CD14-positive monocyte (primary cell): ENCODE measurements around the gene EMD. TPM values are rescaled to one million over a fixed set of nuclear protein-coding genes. Genes with fewer than 3 reads are reported as not detected.

Experiments used
- DNase-seq, 3 donors: peaks; one replicate each; pipeline ENCODE4 v3.0.0-alpha.2; 2011 to 2022
- H2AFZ ChIP-seq: 2 replicates; pipeline ENCODE4 v1.6.0; 2012; ENCODE audit warnings: mild to moderate bottlenecking, low read depth, low read length, inconsistent platforms; ENCODE audit not compliant: insufficient read depth, poor library complexity, severe bottlenecking
- H3K27ac ChIP-seq, 2 donors: 1 replicate in 1 of 2; 2 replicates in 1 of 2; pipeline ENCODE4 v1.5.1; 2012 to 2013; ENCODE audit warnings: low read length in 2 of 2, control low read depth in 1 of 2, inconsistent platforms in 1 of 2, low read depth in 1 of 2, mild to moderate bottlenecking in 1 of 2
- H3K27me3 ChIP-seq, 2 donors: one replicate each; pipeline versions ENCODE4 v1.6.0 to v1.6.1; 2011 to 2013; ENCODE audit warnings: low read length in 2 of 2; ENCODE audit not compliant: control insufficient read depth in 2 of 2, insufficient read depth in 2 of 2
- H3K36me3 ChIP-seq, 2 donors: replicated peaks in 1 of 2; 1 replicate in 1 of 2; 2 replicates in 1 of 2; pipeline versions ENCODE4 v1.5.1 to v1.6.1; 2012 to 2013; ENCODE audit warnings: low read length in 2 of 2, control low read depth in 1 of 2, inconsistent platforms in 1 of 2, mild to moderate bottlenecking in 1 of 2; ENCODE audit not compliant: insufficient read depth in 2 of 2, control insufficient read depth in 1 of 2
- H3K4me1 ChIP-seq, 2 donors: 1 replicate in 1 of 2; 2 replicates in 1 of 2; pipeline versions ENCODE4 v1.5.1 to v1.6.1; 2012 to 2013; ENCODE audit warnings: low read length in 2 of 2, control low read depth in 1 of 2, inconsistent platforms in 1 of 2, mild to moderate bottlenecking in 1 of 2, moderate library complexity in 1 of 2; ENCODE audit not compliant: insufficient read depth in 2 of 2, control insufficient read depth in 1 of 2
- H3K4me2 ChIP-seq: replicated peaks from 2 replicates; pipeline ENCODE3; 2012; ENCODE audit warnings: low read length, moderate library complexity, mild to moderate bottlenecking; ENCODE audit not compliant: poor library complexity, severe bottlenecking; ENCODE audit errors: extremely low read depth
- H3K4me3 ChIP-seq, 3 experiments: fragments of 200-600 bp in 1 of 3; sonication (generic) in 1 of 3; replicated peaks in 1 of 3; 1 replicate in 2 of 3; 2 replicates in 1 of 3; pipeline ENCODE4 v1.5.1; 2011 to 2013; ENCODE audit warnings: low read length in 3 of 3, mild to moderate bottlenecking in 3 of 3, control low read depth in 2 of 3, low read depth in 2 of 3, inconsistent platforms in 1 of 3, moderate library complexity in 1 of 3
- H3K79me2 ChIP-seq: 2 replicates; pipeline ENCODE4 v1.6.0; 2012; ENCODE audit warnings: mild to moderate bottlenecking, control low read depth, inconsistent platforms, low read length, moderate library complexity; ENCODE audit not compliant: insufficient read depth
- H3K9ac ChIP-seq: 2 replicates; pipeline ENCODE4 v1.6.0; 2017; ENCODE audit warnings: low read length, mild to moderate bottlenecking; ENCODE audit not compliant: insufficient read depth, poor library complexity, severe bottlenecking
- H3K9me3 ChIP-seq, 2 donors: replicated peaks in 1 of 2; 1 replicate in 1 of 2; 2 replicates in 1 of 2; pipeline versions ENCODE4 v1.5.1 to v1.6.1; 2012 to 2013; ENCODE audit warnings: low read length in 2 of 2, control low read depth in 1 of 2; ENCODE audit not compliant: control insufficient read depth in 1 of 2, insufficient read depth in 1 of 2
- H4K20me1 ChIP-seq: 2 replicates; pipeline ENCODE4 v1.6.0; 2012; ENCODE audit warnings: mild to moderate bottlenecking, low read length, control low read depth, moderate library complexity; ENCODE audit not compliant: insufficient read depth
- H3K27ac Mint-ChIP-seq, 7 donors: one replicate each; pipeline ENCODE4 v1.8.0; 2020; ENCODE audit warnings: mild to moderate bottlenecking in 7 of 7, mixed read lengths in 7 of 7, moderate library complexity in 6 of 7, inconsistent platforms in 2 of 7
- H3K27me3 Mint-ChIP-seq, 3 donors: one replicate each; pipeline ENCODE4 v1.8.0; 2021 to 2022; ENCODE audit warnings: low read depth in 3 of 3, mild to moderate bottlenecking in 3 of 3, mixed read lengths in 3 of 3, moderate library complexity in 3 of 3, inconsistent platforms in 1 of 3
- H3K36me3 Mint-ChIP-seq, 2 donors: one replicate each; pipeline ENCODE4 v1.8.0; 2020; ENCODE audit warnings: mixed read lengths in 2 of 2, inconsistent platforms in 1 of 2, mild to moderate bottlenecking in 1 of 2
- H3K4me1 Mint-ChIP-seq: one replicate; pipeline ENCODE4 v1.8.0; 2020; ENCODE audit warnings: mild to moderate bottlenecking, mixed read lengths
- H3K4me3 Mint-ChIP-seq, 2 donors: one replicate each; pipeline ENCODE4 v1.8.0; 2020; ENCODE audit warnings: mild to moderate bottlenecking in 2 of 2, mixed read lengths in 2 of 2, moderate library complexity in 1 of 2
- H3K9me3 Mint-ChIP-seq, 7 donors: one replicate each; pipeline ENCODE4 v1.8.0; 2020 to 2022; ENCODE audit warnings: mixed read lengths in 7 of 7, mild to moderate bottlenecking in 6 of 7, moderate library complexity in 6 of 7, inconsistent platforms in 2 of 7
- CTCF ChIP-seq: fragments of 200-600 bp; IDR thresholded peaks from one replicate; pipeline ENCODE4 v1.8.0; 2022; ENCODE audit warnings: antibody characterized with exemption, mild to moderate bottlenecking
- WGBS: methylation state at CpG from one replicate; pipeline ENCODE4 v1.1.5; 2013; ENCODE audit warnings: missing lambda C conversion rate; ENCODE audit not compliant: insufficient coverage; 5-methylcytosine and 5-hydroxymethylcytosine counted together
- intact Hi-C, 2 donors: fragments of 100-400 bp; cut with micrococcal nuclease; formaldehyde crosslinking; loops; one replicate each; pipeline versions ENCODE4 v1.15.0 to v1.15.1; 2023
- polyA plus RNA-seq, 3 donors: library from polyadenylated mRNA; depleted of rRNA in 1 of 3; unstranded in 2 of 3; stranded (reverse) in 1 of 3; fragments of 300-500 nt in 2 of 3; fragments of >200 nt in 1 of 3; fragmentation: Illumina TruSeq in 2 of 3; gene quantifications; 1 replicate in 2 of 3; 2 replicates in 1 of 3; pipeline ENCODE4 v1.2.3, GENCODE V29; 2012 to 2021

The EMD gene
- polyA plus RNA-seq, 3 donors, result 14.0 to 126 (median 17.6) TPM

- no peak overlapping the region for H3K4me3 Mint-ChIP-seq
- H3K4me1 ChIP-seq, result peaks cover 4 to 13% of the 10 kb centered on the region in 2 donors
- H2AFZ ChIP-seq, result no peak overlapping the region
- H3K4me2 ChIP-seq, result no peak overlapping the region
- H3K9me3 Mint-ChIP-seq, result peaks cover 0 to 2% (median 0%) of the 10 kb centered on the region in 7 donors
- H3K9ac ChIP-seq, result no peak overlapping the region
- intact Hi-C loops, result no loop called here
- no peak for DNase-seq
- H3K36me3 Mint-ChIP-seq, result peaks cover 12 to 30% of the 10 kb centered on the region in 2 donors
- H3K79me2 ChIP-seq, result no peaks in the 10 kb centered on the region
- no peak overlapping the region for H3K4me3 ChIP-seq
- no peaks in the 10 kb centered on the region for H3K9me3 ChIP-seq
- no peak for TF ChIP-seq CTCF
- H3K27me3 ChIP-seq, result no peaks in the 10 kb centered on the region
- peak overlapping the region in 1 of 7 donors; percentile 53 for H3K27ac Mint-ChIP-seq
- H3K27me3 Mint-ChIP-seq, result no peaks in the 10 kb centered on the region
- H3K4me1 Mint-ChIP-seq, result peaks cover 9% of the 10 kb centered on the region
- H3K36me3 ChIP-seq, result peaks cover 15 to 28% of the 10 kb centered on the region in 2 donors
- no peaks in the 10 kb centered on the region for H4K20me1 ChIP-seq
- no peak overlapping the region for H3K27ac ChIP-seq
- 100% methylated on average over 1 of the region's 10 CpGs for WGBS
These were observed 41.3 kb downstream of the EMD start for GRCh38 chrX:154420402-154420756.

DNA sequence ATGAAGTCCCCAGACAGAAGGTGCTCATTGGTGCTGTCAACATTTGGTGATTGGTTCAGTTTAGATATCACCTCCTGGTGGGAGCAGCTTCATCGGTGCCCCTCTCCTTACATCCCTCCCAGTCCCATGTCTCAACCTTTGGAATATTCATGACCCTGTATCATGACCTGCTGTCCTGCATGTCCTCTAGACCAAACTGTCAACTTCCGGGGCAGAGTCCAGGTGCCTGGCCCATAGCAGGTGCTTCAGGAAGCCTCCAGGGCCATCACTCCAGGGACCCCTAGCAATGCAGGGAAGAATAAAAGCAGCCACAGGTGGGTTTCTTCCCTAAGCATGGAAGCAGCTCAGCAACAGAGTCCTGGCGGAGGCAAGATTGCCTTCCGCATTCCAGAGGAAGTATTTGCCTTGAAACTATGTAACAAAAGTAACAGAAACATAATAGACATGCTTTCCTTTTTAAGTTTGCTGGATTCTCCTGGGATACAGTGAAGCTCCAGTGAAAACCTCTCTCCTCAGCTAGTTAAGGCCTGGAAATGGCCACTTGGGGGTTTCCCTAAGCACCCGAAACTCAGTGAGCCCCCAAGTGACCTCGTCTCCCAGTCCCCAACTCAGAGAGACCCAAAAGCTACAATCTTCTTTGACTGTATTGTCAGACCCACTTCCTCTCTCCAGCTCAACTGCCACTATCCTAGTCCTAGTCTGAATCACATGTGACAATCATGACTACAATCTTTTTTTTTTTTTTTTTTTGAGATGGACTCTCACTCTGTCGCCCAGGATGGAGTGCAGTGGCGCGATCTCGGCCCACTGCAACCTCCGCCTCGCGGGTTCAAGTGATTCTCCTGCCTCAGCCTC, 48.0 kb downstream of the EMD start:
- H3K9me3 ChIP-seq, result no peaks in the 10 kb centered on the region
- H3K4me3 ChIP-seq, result peak overlapping the region in 1 of 3 experiments; percentile 87
- peak overlapping the region; percentile 12 for H3K4me2 ChIP-seq
- 100% methylated on average over 1 of the region's 13 CpGs for WGBS
- peaks cover 36% of the 10 kb centered on the region for H3K79me2 ChIP-seq
- intact Hi-C loops, result loop anchor here in 1 of 2 donors (2.0 kb wide), 1 partner anchor 14 kb away; no protein-coding TSS in a partner anchor
- Mint-ChIP-seq H3K27me3 (peaks cover 0 to 2% (median 0%) of the 10 kb centered on the region in 3 donors), H3K4me1 (peaks cover 50% of the 10 kb centered on the region), H3K36me3 (peaks cover under 1 to 5% of the 10 kb centered on the region in 2 donors), H3K9me3 (peaks cover 0 to 21% (median 5%) of the 10 kb centered on the region in 7 donors), H3K4me3 (peak overlapping the region; percentile 81 to 84), H3K27ac (peak overlapping the region; percentile 30 to 99 (median 90))
- no peak overlapping the region for H3K9ac ChIP-seq
- DNase-seq, result peak; percentile 34 to 72 (median 50)
- H2AFZ ChIP-seq, result no peak overlapping the region
- H4K20me1 ChIP-seq, result no peaks in the 10 kb centered on the region
- H3K4me1 ChIP-seq, result peaks cover 49 to 64% of the 10 kb centered on the region in 2 donors
- no peaks in the 10 kb centered on the region for H3K27me3 ChIP-seq
- H3K27ac ChIP-seq, result peak overlapping the region; percentile 78
- peaks cover under 1 to 1% of the 10 kb centered on the region in 2 donors for H3K36me3 ChIP-seq
- TF ChIP-seq CTCF, result no peak
